Neural cell (in vitro differentiated cells): ENCODE measurements around the gene CSH2.

ENCODE experiments used
- CTCF ChIP-seq: fragments of 450-650 bp; IDR thresholded peaks from 2 replicates; pipeline ENCODE4 v1.5.1; 2014; ENCODE audit warnings: antibody characterized with exemption, mild to moderate bottlenecking, moderate library complexity; ENCODE audit not compliant: poor library complexity, severe bottlenecking
- EP300 ChIP-seq: fragments of 450-650 bp; conservative IDR thresholded peaks from 2 replicates; pipeline ENCODE4 v1.6.1; 2014; ENCODE audit warnings: antibody characterized with exemption, mild to moderate bottlenecking, moderate library complexity; ENCODE audit not compliant: poor library complexity, severe bottlenecking
- EZH2 ChIP-seq: fragments of 200-600, 300-800 bp; shearing (Covaris generic), sonication (generic); IDR thresholded peaks from 2 replicates; pipeline ENCODE4 v1.6.1; 2014; ENCODE audit warnings: antibody characterized with exemption, low read length, borderline replicate concordance, mild to moderate bottlenecking; ENCODE audit not compliant: insufficient read depth, poor library complexity, severe bottlenecking
- MXI1 ChIP-seq: fragments of 450-650 bp; conservative IDR thresholded peaks from 2 replicates; pipeline ENCODE4 v1.6.1; 2014; ENCODE audit warnings: antibody characterized with exemption, mild to moderate bottlenecking; ENCODE audit not compliant: poor library complexity, severe bottlenecking
- POLR2AphosphoS5 ChIP-seq: IDR thresholded peaks from 2 replicates; pipeline ENCODE4 v1.6.1; 2012
- SMC3 ChIP-seq: fragments of 450-650 bp; conservative IDR thresholded peaks from 2 replicates; pipeline ENCODE4 v1.6.1; 2014; ENCODE audit warnings: antibody characterized with exemption, mild to moderate bottlenecking, moderate library complexity; ENCODE audit not compliant: poor library complexity

- TF ChIP-seq CTCF (no peak), POLR2AphosphoS5 (no peak), EP300 (no peak), EZH2 (no peak), MXI1 (no peak), SMC3 (no peak)
Measured at GRCh38 chr17:63832455-63832854, 41.0 kb downstream of the CSH2 start.
